HG03565 (cell line): Measurements from ENCODE around the gene WDFY2.
A peak's percentile ranks its signal among the peaks of the same experiment; 100 is the strongest.

Experiments
- ATAC-seq: cut with Tn5 transposase; IDR thresholded peaks from one replicate; pipeline ENCODE4 v1.9.1; 2021; ENCODE audit warnings: mild to moderate bottlenecking, moderate library complexity; ENCODE audit not compliant: unreplicated experiment

WDFY2 gene

DNA sequence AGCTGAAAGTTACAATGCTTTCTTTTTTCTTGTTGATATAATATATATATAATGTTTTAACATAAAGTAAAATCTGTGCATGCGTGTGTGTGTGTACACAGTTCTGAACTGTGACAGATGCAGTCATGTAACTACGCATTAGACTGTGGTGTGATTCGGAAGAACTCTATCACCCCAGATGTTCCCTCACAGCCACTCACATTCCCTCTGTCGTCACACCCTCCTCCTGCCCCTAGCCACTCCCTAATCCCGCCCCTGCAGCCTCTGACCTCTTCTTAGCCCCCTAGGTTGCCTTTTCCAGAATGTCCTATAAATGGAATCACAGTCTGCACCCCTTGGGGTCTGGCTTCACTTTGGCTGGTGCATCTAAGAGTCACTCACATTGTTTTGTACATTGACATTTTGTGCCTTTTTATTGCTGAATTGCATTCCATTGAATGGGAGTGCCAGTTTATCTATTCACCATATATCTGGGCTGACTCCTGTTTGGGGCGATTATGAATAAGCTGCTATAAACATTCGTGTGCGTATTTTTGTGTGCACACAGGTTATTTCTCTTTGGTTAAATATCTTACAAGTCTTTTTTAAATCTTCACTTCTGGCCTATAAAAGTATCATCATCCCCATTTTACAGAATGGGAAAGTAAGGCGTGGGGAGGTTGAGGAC lies 199.3 kb downstream of the WDFY2 start:
- ATAC-seq = no peak

DNA sequence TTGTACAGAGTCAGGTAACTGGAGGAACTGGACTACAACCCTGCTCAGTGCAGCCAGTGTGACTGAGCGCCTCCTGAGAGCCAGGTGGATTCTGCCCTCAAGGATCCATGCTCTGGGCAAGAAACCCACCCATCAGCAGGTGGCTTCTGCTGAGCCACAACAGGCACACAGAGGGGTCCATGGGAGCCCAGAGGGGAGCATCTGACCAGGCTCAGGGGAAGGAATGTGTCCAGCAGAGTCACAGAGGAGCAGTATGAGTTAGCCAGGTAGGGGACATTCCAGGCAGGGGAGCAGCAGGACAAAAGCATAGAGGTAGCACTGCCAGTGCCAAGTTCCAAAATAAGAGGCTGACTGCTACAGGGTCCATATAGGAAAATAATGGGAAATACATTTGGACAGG lies 199.8 kb downstream of the WDFY2 start:
- ATAC-seq = no peak

DNA sequence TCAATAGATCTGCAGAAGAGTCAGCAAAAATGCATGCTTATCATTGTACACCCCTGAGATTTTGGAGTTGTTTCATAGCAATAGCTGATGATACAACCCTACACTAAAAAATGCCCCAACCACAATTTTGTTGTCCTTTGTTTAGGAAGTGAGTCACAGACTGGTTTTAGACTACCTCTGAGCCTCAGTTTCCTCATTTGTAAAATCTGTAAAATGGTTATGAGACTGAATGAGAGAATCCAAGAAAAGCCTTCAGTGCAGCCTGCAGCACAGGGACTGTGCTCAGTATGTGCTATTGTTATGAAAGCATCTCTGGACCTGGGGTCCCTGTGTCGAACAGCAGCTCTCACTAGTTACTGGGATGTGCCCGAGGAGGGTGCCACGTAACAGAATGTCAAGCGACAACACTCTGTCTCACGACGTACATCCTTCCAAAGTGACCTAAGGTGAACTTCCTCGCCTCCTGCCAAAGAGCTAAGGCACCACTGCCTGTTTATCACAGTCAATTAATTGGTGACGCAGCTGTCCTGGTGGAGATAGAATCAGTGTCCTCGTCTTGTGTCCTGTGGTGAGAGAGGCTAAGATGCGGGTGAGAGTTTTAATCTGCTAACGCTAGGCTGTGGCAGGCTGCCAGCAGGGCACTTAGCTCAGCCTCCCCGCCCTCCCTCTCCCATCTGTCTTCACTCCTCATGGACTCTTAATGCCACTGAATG lies 201.6 kb downstream of the WDFY2 start:
- no peak for ATAC-seq

DNA sequence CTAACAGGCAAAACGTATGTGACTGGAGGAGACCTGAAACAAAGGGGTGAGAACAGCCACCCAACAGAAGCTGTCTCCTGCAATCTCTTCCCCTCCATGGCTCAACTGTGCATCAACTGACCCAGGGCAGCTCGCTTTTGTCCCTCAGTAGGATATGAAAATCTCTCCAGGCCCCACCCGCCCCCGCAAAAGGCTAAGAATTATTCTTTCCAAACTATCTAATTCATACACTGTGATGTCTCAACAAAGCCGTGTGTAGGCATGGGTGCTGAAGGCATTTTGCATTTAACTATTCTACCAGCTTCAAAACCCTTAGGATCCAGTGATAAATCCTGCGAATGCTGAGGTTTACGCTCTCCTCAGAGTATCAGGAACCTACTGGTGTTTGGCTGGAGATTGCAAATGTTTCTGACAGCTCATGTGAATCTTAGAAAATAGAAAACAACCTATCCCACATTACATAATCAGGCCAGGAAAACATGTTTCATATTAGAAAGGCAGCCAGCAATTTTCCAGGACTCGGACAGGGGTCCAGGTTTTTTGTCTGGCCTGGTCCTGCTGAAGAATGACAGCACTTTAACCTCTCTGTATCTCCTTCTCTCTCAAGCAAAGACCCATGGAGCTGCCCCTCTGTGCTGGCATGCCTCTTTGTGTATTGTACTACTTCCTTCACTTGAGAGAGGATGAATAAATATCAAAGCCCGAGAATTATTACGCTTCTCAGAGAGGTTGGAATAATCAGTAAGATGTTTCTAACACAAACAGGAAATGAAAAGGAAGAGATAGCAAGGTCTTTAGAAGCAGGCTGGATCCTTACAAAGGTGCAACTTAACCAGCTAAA lies 202.4 kb downstream of the WDFY2 start:
- no peak for ATAC-seq

DNA sequence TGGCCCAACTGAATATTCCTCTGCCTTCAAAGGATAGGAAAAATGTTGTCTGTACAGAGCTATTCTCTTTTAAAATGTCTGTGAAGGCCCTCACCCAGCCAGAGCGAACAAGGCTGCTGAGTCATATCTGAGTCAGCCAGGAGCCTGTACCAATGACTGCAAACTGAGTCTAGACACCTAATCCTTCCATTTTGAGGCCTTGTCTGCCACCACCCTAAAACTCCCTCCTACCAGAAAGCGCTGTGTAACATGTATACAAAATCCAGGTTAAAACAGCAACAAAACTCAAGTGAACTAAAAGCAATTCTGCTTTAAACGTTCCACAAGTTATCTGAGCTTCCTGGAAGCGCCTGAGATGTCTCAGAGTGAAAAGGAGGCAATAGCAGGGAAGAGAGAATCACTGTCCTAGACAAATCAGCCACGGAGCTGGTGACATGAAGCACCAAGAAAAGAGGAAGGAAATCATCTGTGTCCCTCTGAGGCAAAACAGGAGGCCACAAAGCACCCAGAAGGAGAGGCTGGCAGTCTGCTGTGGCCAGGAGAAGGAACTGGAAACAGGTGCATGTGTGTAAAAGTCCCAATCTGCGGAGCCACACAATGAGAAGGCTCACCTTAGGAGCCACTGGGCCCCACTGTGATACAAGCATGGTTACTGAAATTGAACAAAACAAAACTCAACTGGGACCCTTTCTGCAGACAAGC lies 209.5 kb downstream of the WDFY2 start:
- ATAC-seq = peak; percentile 56

DNA sequence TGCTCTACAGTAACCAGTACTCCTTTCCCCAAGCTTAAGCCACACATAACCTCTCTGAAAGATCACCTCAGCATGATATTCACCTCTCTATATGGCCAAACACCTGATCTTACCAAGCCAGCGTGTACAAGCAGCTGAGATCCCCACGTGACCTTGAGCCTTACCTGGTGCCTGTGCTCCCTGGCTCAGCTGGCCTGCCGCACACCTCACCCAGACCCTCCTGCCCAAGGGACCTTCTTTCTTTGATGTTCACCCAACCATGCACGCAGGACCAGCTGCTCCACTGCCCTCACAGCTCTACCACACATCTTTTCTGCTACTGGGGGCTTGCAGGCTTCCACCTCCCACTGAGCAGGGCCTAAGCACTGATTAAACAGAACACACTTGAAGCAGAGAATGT lies 210.7 kb downstream of the WDFY2 start:
- no peak for ATAC-seq

DNA sequence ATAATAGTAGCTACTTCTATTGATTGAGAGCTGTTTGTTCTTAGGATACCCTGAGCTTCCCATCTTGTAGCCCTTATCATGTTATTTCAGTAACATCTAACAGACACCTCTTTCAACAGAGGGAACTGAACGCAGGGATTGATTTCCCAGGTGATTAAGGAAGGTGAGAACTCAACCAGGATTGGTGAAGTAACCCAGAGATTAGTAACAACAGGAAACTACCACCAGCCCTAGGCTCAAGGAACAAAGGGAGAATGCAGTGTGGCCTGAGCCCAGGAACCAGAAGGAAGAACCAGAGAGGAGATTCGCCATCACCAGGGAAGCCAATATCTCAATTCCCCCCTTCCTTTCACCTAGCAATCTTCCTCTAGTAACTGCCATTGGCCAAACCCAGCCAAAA lies 211.2 kb downstream of the WDFY2 start:
- ATAC-seq = no peak

DNA sequence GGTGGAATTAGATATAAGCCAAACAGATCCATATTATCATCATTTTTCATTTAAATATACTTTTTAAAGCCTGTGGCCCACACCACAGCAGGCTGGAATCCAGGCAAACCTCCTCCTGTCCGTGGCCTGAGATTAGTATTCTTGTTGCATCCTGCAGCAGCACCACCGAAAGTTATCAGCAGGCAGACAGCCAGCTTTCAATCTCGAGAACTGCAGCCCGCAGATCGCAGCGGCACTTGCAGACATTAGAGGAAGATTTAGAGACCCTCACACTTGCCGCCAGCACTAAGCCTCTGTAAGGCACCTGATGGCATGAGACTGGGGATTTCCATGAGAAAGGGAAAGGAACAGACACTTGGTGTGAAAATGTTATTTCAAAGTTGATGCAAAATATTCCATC lies 212.3 kb downstream of the WDFY2 start:
- no peak for ATAC-seq

DNA sequence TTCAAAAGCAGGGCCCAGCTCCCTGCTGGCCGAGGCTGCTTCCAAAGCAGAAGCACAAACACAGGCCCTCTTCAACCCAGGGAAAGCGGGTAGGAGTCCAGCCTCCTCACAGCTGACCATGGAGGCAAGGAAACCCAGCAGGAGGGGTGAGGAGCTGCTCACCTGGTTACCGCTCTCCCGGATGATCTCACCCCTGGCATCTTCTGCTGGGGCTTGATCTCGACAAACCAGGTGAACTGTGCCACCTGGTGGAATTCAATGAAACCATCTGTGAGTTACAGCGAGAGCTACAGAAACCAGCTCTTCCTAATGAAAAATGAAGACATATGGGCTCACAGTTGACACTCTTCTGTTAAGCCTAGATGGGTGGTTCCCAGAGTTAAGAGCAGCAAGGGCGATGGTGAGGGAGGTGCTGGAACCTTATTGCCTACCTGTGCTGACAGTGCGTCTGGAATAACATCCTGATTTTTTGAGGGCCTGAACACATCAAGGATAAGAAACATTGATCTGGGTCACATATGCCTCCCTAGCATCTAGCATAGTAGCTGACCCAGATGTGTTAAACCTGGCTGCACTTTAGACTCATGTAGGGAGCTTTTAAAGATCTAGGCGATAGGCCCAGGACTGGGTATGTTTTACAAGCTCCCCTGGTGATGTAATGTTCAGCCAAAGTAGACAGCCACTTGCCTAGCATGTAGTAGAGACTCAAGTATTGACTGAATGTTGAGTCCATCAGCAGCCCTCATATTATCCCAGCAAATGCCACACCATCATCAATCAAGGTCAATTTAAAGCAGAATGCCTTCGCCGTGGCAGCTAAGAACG lies 213.6 kb downstream of the WDFY2 start:
- no peak for ATAC-seq

DNA sequence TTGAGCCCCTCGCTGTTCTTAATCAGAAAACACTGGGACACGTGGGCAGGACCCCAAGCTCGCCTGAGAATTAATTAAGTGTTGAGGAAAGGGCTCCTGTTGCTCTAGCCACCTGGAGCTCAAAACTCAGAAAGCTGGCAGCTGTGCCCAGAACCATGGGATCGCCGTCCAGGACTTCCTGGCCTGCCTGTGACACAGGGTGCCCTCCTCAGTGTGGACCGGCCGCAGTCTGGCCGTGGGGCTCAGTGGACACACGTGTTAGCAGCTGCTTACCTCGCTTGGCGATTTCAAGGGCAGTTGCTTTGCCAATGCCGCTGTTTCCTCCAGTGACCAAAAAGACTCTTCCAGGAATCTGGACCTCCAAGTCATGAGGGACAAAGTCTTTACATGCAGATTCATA lies 215.0 kb downstream of the WDFY2 start:
- ATAC-seq = no peak

DNA sequence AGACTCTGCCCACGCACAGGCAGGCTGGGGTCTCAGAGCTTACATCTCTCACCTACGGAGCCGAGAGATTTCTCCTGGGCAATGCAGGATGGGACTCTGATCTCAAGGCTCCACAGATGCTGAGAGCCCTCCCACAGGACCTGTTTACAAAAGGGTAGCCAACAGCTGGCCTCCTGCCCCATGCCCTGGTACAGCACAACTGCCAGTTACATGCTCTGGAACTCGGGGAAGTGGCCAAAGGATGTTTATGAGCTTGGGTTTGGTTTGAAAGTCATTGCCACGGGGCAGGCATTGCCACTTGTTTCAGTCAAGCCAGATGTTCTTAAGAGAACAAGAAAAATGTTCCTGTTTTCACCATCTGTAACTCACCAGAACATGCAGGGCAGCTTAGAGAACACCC lies 216.2 kb downstream of the WDFY2 start:
- no peak for ATAC-seq

DNA sequence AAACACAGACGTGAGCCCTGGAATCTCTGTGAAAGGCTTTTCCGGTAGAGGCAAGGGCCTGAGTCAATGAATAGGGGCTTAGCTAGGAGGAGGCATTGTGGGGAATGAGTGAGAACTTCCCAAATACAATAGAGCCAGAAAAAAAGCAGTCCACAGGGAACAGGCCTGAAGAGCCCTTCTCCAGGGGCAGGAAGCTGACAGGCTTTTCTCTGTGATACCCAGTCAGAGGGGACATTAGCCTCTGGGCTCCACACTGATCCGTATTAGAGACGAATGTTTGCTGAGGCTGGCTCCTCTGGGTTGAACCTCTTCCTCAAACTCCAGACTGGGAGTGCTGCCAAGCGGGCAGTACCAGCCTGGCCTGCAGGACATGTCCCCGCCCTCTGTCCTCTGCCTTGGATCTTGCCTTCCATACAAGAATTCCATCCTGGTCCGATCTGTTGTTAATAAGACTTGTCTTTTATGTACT lies 217.4 kb downstream of the WDFY2 start:
- ATAC-seq = no peak

DNA sequence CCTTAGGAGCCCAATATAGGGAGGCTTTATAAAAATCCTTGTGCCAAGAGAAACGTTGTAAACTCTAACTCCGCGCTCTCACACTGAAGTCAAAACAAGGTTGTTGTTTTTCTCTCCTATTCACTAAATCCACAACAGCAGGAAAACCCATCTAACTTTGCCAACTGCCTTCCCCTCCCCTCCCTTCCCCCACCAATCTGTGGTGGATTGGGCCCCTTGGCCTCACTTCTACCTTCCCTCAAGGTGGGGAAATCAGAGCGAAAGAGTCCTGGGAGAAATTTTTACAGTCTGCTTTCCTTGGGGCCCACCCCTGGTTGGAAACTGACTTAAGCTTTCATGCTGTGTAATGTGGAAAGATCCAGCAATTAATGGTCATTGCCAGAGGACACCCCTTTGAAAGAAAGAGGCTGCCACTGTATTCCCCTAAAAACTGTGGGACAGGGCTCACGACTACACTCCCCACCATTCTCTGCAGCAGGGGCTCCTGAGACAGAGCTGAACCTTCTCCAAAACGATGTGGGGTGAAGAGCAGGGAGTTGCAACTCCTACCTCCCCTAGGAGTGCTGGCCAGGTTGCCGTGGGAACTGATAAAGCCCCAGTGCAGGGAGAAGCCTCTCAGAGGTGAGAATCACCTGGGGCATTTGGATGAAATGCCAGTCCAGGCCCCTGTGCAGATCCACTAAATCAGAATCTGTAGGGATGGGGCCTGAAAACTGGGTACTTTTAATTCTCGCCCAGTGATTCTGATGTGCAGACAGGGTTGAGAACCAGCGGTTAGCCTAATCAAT lies 218.6 kb downstream of the WDFY2 start:
- no peak for ATAC-seq

DNA sequence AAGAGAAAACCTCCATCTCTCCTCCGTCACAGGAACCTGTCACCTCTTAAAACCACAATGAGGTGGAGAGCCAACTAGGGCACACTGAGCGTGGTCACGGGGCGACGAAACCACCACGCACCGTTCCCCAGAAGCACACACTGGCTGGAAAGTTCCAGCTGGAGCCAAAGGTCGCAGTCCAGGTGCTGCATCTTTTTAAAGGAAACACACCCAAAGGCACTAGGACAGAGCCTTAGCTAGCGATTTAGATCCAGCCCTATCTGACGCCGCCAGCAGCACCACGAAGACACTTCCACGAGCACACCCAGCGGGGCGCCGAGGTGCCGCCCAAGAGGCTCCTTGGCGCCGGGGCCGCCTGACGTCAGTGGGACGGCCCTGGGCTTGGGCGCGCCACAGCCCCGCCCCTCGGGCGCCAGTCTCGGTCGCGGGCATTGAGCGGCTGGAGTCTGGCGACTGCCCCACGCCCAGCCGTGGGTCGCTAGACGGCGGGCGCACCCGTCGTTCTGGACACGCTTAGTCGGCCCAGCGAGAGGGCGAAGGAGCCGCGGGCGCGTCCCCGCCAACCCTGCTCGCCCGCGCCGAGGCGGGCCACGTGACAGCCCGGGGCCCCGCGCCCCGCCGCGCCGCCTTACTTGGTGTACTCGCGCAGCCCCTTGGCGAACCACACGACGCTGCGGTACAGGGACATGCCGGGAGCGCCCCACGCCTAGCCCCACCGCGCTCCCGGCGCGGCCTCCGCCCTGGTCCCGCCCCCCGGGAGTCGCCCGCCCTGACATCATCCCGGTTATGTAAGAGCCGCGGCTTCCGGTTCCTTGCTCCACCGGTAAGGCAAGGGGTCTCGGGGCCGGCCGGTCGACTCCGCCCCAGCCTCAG lies 219.4 kb downstream of the WDFY2 start, which contains the start of gene DHRS12:
TSS of gene DHRS12 (minus strand) at position 742 of the 873 bp plus-strand sequence. CDS start 4,504 bp downstream, outside the sequence.
- peak; percentile 73 for ATAC-seq

DNA sequence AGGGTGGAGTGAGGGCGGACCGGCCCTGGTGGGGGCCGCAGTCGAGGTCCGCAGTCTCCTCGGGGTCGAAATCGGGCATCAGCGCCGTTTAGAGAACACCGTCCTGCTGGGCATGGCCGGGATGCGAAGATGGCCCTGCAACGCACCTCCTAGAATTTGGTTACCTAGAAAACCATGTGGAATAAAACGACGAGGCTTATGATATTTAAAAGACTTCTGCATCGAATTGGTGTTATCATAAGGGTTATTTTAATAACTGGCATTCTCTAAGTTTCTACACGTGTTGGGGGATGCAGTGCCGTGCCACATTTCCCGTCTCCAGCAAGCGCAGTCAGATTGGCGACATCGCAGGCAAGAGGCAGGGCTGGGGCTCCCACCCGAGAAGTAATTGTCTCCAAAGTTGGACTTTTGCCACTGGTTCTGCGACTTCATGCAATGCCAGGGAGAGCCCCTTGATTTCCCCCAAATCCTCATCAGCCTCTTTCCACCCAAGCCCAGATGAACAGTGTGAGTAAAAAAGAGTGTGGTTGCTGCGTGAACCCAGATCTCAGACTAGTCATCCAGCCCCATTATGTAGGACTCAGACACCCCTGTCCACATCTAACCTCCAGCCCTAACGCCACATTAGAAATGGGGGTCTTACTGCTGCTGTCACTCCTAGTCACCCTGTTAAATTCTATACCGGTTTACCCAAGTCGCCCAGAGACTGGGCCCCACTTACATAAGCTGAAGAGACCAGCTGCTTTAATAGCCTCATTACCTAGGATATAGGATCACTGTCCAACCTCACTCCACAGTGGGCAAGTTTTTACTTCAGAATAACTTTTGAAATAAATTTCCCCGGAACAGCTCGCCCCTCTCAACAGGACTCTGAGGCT lies 220.3 kb downstream of the WDFY2 start:
- ATAC-seq = no peak

DNA sequence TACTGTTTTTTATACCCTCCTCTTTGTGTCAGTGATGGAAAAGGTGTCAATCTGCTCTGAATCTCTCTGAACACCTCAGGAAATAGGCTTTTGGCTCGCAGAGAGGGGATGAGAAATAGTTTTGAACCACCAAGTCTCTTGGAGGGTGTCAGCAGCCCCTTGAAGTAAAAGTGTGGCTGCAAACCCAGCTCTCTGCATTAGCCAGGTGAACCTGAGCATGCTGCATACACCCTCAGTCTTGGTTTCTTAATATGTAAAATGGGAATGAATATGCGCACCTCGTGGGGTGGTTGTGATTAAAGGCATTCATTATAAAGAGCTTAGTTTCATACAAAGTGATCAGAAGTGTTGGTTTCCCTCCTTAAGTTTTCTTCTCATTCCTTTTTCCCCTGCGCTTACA lies 221.1 kb downstream of the WDFY2 start:
- no peak for ATAC-seq

DNA sequence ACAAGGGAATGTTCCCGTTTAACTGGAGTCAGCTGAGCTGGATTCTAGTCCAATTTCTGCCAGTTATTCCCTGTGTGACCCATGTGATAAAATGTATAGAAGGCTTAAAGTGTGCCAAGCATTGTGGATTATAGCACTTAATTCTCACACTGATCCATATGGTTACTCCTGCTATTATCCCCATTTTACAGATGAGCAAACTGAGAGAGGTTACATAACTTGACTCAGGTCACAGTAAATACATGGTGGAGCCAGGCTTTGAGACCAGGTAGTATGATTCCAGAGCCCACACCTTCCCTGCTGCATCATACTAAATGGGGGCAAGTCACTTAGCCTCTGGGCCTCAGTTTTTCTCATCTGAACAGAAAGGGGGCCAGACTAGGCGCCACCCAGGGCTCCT lies 221.7 kb downstream of the WDFY2 start:
- ATAC-seq = no peak
